ENCODE measurements around the gene RASAL3.

DNA sequence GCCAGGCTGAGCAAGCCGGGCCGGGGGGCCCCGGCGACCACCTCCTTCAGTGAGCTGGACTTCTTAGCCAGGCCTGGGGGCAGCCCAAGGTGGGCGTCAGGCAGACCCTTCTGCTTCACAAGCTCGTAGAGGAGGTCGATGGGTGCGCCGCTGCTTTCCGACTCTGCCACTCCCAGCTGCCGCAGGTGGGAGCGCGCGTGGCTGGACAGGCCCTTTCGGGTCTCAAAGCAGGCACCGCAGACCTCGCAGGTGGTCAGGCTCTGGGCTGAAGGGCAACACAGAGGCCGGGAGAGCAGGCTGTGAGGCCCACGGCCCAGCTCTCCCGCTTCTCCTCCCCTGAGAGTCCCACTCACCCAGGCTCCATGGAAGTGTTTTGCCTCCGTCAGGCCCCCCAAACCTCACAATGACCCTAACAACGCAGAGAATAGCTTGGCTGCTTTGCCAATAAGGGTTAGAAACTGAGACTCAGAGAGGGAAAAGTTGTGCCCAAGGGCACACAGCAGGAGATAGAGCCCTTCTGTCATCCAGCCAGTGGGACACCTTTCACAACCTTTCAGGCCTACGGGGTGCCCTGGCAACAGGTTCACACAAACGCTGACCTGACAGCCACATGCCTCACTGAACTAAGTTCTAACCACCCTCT lies 34.4 kb downstream of the RASAL3 start:
- TF ChIP-seq CTCF (IDR thresholded peaks at IDR 0.05; ENCODE audit: borderline replicate concordance, extremely low read depth, low read length, poor library complexity, severe bottlenecking), result no peak
- TF ChIP-seq EZH2 (IDR thresholded peaks at IDR 0.05; ENCODE audit: borderline replicate concordance, low read depth, low read length, severe bottlenecking), result no peak

All from DND-41 (cell line).